ENCODE measurements around the gene TTBK2.

GRCh38 chr15:42744195-42744594 is 176.4 kb downstream of the TTBK2 start:
- TF ChIP-seq CTCF (IDR thresholded peaks at IDR 0.05): no peak
- TF ChIP-seq POLR2A (IDR thresholded peaks at IDR 0.05): no peak
- TF ChIP-seq EP300 (IDR thresholded peaks at IDR 0.05; ENCODE audit: low read depth): no peak

All from transverse colon (tissue), 3 donors.